ENCODE results near the gene PCDHB3. TPM values are rescaled to one million over a fixed set of nuclear protein-coding genes. Genes with fewer than 3 reads are reported as not detected.
"Not testable (repeated sequence)": the region's sequence is repeated elsewhere in the genome, so short reads cannot be mapped to it uniquely, and the experiment has no call there.

The PCDHB3 gene
- total RNA-seq, 3 donors from 2014 or later (not counting 1 experiment from before 2014, with no cell fraction given) = not detected

DNA sequence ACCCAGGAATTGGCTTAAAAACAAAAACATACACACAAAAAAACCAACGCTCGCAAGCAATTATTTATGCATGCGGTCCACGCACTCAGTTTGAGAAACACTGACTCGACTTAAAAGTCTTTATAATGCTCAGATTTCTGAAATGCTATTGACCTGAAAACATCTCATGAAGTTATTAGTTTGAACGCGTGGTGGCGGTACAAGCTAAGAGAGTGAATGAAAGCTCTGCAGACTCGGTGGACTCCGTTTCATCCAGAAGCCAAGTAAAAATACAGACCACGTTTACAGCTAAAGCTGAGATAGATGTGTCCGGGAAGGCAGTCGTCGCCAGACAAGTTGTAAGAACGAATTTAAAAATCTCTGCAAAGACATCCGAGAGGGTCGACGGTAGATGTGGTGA, 49.5 kb downstream of the PCDHB3 start, which contains the start of gene PCDHB6:
Gene PCDHB6 (plus strand): TSS at position 246 of the 400 bp plus-strand sequence. CDS start 201 bp downstream, outside the sequence.
- Mint-ChIP-seq H3K36me3 (peaks cover 16% of the 10 kb centered on the region), H3K27me3 (ENCODE audit: low read depth in 2 of 2) (peaks cover 0 to 10% of the 10 kb centered on the region in 2 donors), H3K4me3 (no peak within 1 kb of the TSS), H3K27ac (no peak within 1 kb of the TSS), H3K4me1 (peaks cover 0 to 4% of the 10 kb centered on the region in 2 donors), H3K9me3 (peaks cover 3 to 8% of the 10 kb centered on the region in 2 donors)
- Histone ChIP-seq H3K4me1 (ENCODE audit: control insufficient read depth, insufficient read depth, low read length) (no peaks in the 10 kb centered on the region), H3K36me3 (ENCODE audit: control insufficient read depth, insufficient read depth, low read length) (no peaks in the 10 kb centered on the region), H3K9me3 (ENCODE audit: control insufficient read depth, insufficient read depth, low read length) (peaks cover 4% of the 10 kb centered on the region), H3K4me3 (ENCODE audit: low read length) (no peak within 1 kb of the TSS), H3K27ac (ENCODE audit: low read length) (no peak within 1 kb of the TSS), H3K27me3 (ENCODE audit: control insufficient read depth, insufficient read depth, low read length) (peaks cover 4% of the 10 kb centered on the region)
- 21% methylated on average over 18 of the region's 18 CpGs for WGBS (ENCODE audit: insufficient coverage)
- intact Hi-C loops (cut with micrococcal nuclease) = no loop called here
- DNase-seq = peak in 1 of 2 donors; percentile 19
- no peak for ATAC-seq
- TF ChIP-seq, protein P1, sequence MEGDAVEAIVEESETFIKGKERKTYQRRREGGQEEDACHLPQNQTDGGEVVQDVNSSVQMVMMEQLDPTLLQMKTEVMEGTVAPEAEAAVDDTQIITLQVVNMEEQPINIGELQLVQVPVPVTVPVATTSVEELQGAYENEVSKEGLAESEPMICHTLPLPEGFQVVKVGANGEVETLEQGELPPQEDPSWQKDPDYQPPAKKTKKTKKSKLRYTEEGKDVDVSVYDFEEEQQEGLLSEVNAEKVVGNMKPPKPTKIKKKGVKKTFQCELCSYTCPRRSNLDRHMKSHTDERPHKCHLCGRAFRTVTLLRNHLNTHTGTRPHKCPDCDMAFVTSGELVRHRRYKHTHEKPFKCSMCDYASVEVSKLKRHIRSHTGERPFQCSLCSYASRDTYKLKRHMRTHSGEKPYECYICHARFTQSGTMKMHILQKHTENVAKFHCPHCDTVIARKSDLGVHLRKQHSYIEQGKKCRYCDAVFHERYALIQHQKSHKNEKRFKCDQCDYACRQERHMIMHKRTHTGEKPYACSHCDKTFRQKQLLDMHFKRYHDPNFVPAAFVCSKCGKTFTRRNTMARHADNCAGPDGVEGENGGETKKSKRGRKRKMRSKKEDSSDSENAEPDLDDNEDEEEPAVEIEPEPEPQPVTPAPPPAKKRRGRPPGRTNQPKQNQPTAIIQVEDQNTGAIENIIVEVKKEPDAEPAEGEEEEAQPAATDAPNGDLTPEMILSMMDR (IDR thresholded peaks at IDR 0.05) = no peak

DNA sequence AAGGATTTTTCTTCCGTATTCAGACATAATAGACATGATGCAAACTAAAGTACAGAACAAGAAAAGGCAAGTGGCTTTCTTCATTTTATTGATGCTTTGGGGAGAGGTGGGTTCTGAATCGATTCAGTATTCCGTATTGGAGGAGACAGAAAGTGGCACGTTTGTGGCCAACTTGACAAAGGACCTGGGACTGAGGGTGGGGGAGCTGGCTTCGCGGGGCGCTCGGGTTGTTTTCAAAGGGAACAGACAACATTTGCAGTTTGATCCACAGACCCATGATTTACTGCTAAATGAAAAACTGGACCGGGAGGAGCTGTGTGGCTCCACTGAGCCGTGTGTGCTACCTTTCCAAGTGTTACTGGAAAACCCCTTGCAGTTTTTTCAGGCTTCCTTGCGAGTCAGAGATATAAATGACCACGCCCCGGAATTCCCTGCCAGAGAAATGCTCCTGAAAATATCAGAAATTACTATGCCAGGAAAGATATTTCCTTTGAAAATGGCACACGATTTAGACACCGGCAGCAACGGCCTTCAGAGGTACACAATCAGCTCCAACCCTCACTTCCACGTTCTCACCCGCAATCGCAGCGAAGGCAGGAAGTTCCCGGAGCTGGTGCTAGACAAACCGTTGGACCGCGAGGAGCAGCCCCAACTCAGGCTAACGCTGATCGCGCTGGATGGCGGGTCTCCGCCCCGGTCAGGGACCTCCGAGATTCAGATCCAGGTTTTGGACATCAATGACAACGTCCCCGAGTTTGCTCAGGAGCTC, 50.1 kb downstream of the PCDHB3 start:
- Histone ChIP-seq H3K27me3 (ENCODE audit: control insufficient read depth, insufficient read depth, low read length) (peaks cover 4% of the 10 kb centered on the region), H3K4me1 (ENCODE audit: control insufficient read depth, insufficient read depth, low read length) (no peaks in the 10 kb centered on the region), H3K4me3 (ENCODE audit: low read length) (no peak overlapping the region), H3K9me3 (ENCODE audit: control insufficient read depth, insufficient read depth, low read length) (peaks cover 4% of the 10 kb centered on the region), H3K36me3 (ENCODE audit: control insufficient read depth, insufficient read depth, low read length) (no peaks in the 10 kb centered on the region), H3K27ac (ENCODE audit: low read length) (no peak overlapping the region)
- Mint-ChIP-seq H3K36me3 (peaks cover 16% of the 10 kb centered on the region), H3K4me3 (no peak overlapping the region), H3K4me1 (peaks cover 0 to 4% of the 10 kb centered on the region in 2 donors), H3K27ac (no peak overlapping the region), H3K27me3 (ENCODE audit: low read depth in 2 of 2) (peaks cover 0 to 10% of the 10 kb centered on the region in 2 donors), H3K9me3 (peaks cover 3 to 8% of the 10 kb centered on the region in 2 donors)
- 48% methylated on average over 33 of the region's 33 CpGs for WGBS (ENCODE audit: insufficient coverage)
- ATAC-seq = no peak
- no peak for DNase-seq
- intact Hi-C loops (cut with micrococcal nuclease) = no loop called here
- TF ChIP-seq, protein P1 (IDR thresholded peaks at IDR 0.05) = no peak

- TF ChIP-seq, protein P1 (IDR thresholded peaks at IDR 0.05) = no peak
- 43% methylated on average over 13 of the region's 13 CpGs for WGBS (ENCODE audit: insufficient coverage)
- H3K4me3 ChIP-seq (ENCODE audit: low read length) = no peak overlapping the region
- H3K36me3 ChIP-seq (ENCODE audit: control insufficient read depth, insufficient read depth, low read length) = no peaks in the 10 kb centered on the region
- no peak for DNase-seq
- Mint-ChIP-seq H3K4me1 (peaks cover 0 to 4% of the 10 kb centered on the region in 2 donors), H3K27ac (no peak overlapping the region), H3K4me3 (no peak overlapping the region), H3K9me3 (peaks cover 3 to 8% of the 10 kb centered on the region in 2 donors), H3K27me3 (ENCODE audit: low read depth in 2 of 2) (peaks cover 0 to 13% of the 10 kb centered on the region in 2 donors), H3K36me3 (peaks cover 20% of the 10 kb centered on the region)
- no peak for ATAC-seq
- intact Hi-C loops (cut with micrococcal nuclease) = no loop called here
- peaks cover 4% of the 10 kb centered on the region for H3K27me3 ChIP-seq (ENCODE audit: control insufficient read depth, insufficient read depth, low read length)
- H3K4me1 ChIP-seq (ENCODE audit: control insufficient read depth, insufficient read depth, low read length) = no peaks in the 10 kb centered on the region
- peaks cover 8% of the 10 kb centered on the region for H3K9me3 ChIP-seq (ENCODE audit: control insufficient read depth, insufficient read depth, low read length)
- H3K27ac ChIP-seq (ENCODE audit: low read length) = no peak overlapping the region
These were observed 50.7 kb downstream of the PCDHB3 start for GRCh38 chr5:141150993-141151325.

GRCh38 chr5:141151632-141152031, 51.4 kb downstream of the PCDHB3 start:
- H3K27ac ChIP-seq (ENCODE audit: low read length); H3K36me3 ChIP-seq (ENCODE audit: control insufficient read depth, insufficient read depth, low read length); intact Hi-C loops (cut with micrococcal nuclease); H3K4me1 ChIP-seq (ENCODE audit: control insufficient read depth, insufficient read depth, low read length); H3K27me3 ChIP-seq (ENCODE audit: control insufficient read depth, insufficient read depth, low read length); H3K4me3 ChIP-seq (ENCODE audit: low read length); DNase-seq; H3K27ac Mint-ChIP-seq; H3K4me1 Mint-ChIP-seq; ATAC-seq; H3K4me3 Mint-ChIP-seq; H3K9me3 Mint-ChIP-seq: not testable (repeated sequence)
- peaks cover 0 to 20% of the 10 kb centered on the region in 2 donors for H3K27me3 Mint-ChIP-seq (ENCODE audit: low read depth in 2 of 2)
- H3K9me3 ChIP-seq (ENCODE audit: control insufficient read depth, insufficient read depth, low read length) = peaks cover 12% of the 10 kb centered on the region
- WGBS (ENCODE audit: insufficient coverage) = 42% methylated on average over 30 of the region's 41 CpGs
- peaks cover 26% of the 10 kb centered on the region for H3K36me3 Mint-ChIP-seq

DNA sequence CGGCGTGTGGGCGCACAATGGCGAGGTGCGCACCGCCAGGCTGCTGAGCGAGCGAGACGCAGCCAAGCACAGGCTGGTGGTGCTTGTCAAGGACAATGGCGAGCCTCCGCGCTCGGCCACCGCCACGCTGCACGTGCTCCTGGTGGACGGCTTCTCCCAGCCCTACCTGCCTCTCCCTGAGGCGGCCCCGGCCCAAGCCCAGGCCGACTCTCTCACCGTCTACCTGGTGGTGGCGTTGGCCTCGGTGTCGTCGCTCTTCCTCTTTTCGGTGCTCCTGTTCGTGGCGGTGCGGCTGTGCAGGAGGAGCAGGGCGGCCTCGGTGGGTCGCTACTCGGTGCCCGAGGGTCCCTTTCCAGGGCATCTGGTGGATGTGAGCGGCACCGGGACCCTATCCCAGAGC, 51.8 kb downstream of the PCDHB3 start:
- H3K4me1 Mint-ChIP-seq; H3K27ac Mint-ChIP-seq; H3K27me3 ChIP-seq (ENCODE audit: control insufficient read depth, insufficient read depth, low read length); DNase-seq; ATAC-seq; H3K27ac ChIP-seq (ENCODE audit: low read length); H3K9me3 Mint-ChIP-seq; H3K4me3 ChIP-seq (ENCODE audit: low read length); intact Hi-C loops (cut with micrococcal nuclease); H3K4me1 ChIP-seq (ENCODE audit: control insufficient read depth, insufficient read depth, low read length); H3K36me3 ChIP-seq (ENCODE audit: control insufficient read depth, insufficient read depth, low read length); H3K4me3 Mint-ChIP-seq: not testable (repeated sequence)
- peaks cover 16% of the 10 kb centered on the region for H3K9me3 ChIP-seq (ENCODE audit: control insufficient read depth, insufficient read depth, low read length)
- Mint-ChIP-seq H3K36me3 (peaks cover 30% of the 10 kb centered on the region), H3K27me3 (ENCODE audit: low read depth in 2 of 2) (peaks cover 0 to 22% of the 10 kb centered on the region in 2 donors)
- WGBS (ENCODE audit: insufficient coverage) = 38% methylated on average over 33 of the region's 36 CpGs
